ENCODE measurements around the gene KLB.

Gene KLB

DNA sequence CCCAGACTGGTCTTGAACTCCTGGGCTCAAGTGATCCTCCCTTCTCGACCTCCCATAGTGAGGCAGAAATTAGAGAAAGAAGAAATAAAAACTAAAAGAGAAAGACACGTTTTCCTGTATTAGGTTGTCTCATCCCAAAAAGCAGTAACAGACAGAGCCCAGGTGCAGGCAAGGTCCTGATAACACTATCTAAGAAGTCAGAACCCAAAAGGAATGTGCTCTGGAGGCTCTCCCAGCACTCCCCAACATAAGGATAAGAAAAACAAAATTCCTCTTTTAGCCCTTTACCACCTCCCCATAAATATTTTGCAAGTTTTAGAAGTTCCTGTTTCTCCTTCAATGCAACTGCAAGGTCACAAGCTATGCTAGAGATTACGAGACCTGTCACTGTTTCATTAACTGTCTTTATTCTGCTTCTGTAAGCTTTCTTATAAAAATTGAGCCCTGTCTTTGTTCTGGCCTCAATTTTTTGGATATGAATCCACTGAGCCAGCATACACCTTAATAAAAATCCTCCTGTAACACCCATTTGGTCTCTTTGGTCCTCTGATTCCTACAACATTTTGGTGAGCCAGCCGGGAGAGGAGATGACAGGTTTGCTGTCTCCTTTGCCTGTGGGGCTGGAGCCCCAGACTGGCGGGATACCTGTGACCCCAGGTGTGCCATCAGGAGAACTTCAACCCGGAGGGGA, 78.0 kb downstream of the KLB start:
- Histone ChIP-seq H3K9ac (ENCODE audit: low read depth, low read length) (no peak overlapping the region), H3K27ac (ENCODE audit: low read length) (no peak overlapping the region), H3K4me3 (ENCODE audit: low read depth in 1 of 2, low read length in 2 of 2) (no peak overlapping the region), H3K27me3 (ENCODE audit: insufficient read depth, low read length, poor library complexity) (no peaks in the 10 kb centered on the region), H3K36me3 (ENCODE audit: insufficient read depth, low read length) (no peaks in the 10 kb centered on the region), H4K20me1 (ENCODE audit: insufficient read depth, low read length) (no peaks in the 10 kb centered on the region), H3K9me3 (ENCODE audit: insufficient read depth, low read length, severe bottlenecking) (no peaks in the 10 kb centered on the region), H3K4me2 (ENCODE audit: insufficient read depth, low read length) (no peak overlapping the region), H3K4me1 (ENCODE audit: insufficient read depth, low read length) (no peaks in the 10 kb centered on the region), H2AFZ (ENCODE audit: low read depth, low read length) (no peak overlapping the region), H3K79me2 (ENCODE audit: insufficient read depth, low read length) (no peaks in the 10 kb centered on the region)
- TF ChIP-seq, protein P1, sequence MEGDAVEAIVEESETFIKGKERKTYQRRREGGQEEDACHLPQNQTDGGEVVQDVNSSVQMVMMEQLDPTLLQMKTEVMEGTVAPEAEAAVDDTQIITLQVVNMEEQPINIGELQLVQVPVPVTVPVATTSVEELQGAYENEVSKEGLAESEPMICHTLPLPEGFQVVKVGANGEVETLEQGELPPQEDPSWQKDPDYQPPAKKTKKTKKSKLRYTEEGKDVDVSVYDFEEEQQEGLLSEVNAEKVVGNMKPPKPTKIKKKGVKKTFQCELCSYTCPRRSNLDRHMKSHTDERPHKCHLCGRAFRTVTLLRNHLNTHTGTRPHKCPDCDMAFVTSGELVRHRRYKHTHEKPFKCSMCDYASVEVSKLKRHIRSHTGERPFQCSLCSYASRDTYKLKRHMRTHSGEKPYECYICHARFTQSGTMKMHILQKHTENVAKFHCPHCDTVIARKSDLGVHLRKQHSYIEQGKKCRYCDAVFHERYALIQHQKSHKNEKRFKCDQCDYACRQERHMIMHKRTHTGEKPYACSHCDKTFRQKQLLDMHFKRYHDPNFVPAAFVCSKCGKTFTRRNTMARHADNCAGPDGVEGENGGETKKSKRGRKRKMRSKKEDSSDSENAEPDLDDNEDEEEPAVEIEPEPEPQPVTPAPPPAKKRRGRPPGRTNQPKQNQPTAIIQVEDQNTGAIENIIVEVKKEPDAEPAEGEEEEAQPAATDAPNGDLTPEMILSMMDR (IDR thresholded peaks at IDR 0.05; ENCODE audit: borderline replicate concordance, extremely low read depth, low read length, poor library complexity, severe bottlenecking): no peak
- no peak for TF ChIP-seq EZH2 (IDR thresholded peaks at IDR 0.05; ENCODE audit: borderline replicate concordance, low read depth, low read length, severe bottlenecking)
- DNase-seq (no peak), ATAC-seq (ENCODE audit: insufficient read depth, low read depth) (no peak)

DNA sequence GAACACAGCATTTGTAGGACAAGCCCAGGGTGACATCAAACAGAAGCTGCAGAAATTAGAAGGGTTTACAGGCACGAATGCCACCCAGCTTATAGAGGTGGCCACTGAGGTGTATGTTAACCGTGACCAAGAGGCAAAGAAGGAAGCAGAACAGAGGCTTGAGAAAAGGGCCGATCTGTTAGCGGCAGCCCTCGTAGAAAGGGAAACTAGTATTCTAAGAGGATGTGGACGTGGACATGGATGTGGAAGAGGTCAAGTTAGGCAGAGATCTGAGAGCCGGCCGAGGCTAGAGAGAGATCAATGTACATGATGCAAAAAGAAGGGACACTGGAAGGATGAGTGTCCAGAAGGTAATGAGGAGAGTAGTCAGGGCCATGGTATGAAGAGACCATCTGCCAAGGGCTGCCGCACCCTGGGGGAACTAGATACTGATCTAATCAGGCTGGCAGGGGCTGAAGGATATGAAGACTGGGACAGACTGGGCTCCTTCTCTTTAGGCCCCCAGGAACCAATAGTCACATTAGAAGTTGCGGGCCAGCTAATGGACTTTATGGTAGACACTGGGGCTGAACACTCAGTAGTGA, 79.6 kb downstream of the KLB start:
- H3K9ac ChIP-seq (ENCODE audit: low read depth, low read length): no peak overlapping the region
- no peak overlapping the region for H3K4me2 ChIP-seq (ENCODE audit: insufficient read depth, low read length)
- TF ChIP-seq EZH2 (IDR thresholded peaks at IDR 0.05; ENCODE audit: borderline replicate concordance, low read depth, low read length, severe bottlenecking): no peak
- TF ChIP-seq, protein P1 (IDR thresholded peaks at IDR 0.05; ENCODE audit: borderline replicate concordance, extremely low read depth, low read length, poor library complexity, severe bottlenecking): no peak
- H3K9me3 ChIP-seq (ENCODE audit: insufficient read depth, low read length, severe bottlenecking): no peaks in the 10 kb centered on the region
- ATAC-seq (ENCODE audit: insufficient read depth, low read depth) (no peak), DNase-seq (no peak)
- H3K4me3 ChIP-seq (ENCODE audit: low read depth in 1 of 2, low read length in 2 of 2): no peak overlapping the region
- no peak overlapping the region for H2AFZ ChIP-seq (ENCODE audit: low read depth, low read length)
- H3K27ac ChIP-seq (ENCODE audit: low read length): no peak overlapping the region
- no peaks in the 10 kb centered on the region for H3K36me3 ChIP-seq (ENCODE audit: insufficient read depth, low read length)
- no peaks in the 10 kb centered on the region for H3K79me2 ChIP-seq (ENCODE audit: insufficient read depth, low read length)
- H3K4me1 ChIP-seq (ENCODE audit: insufficient read depth, low read length): no peaks in the 10 kb centered on the region
- H3K27me3 ChIP-seq (ENCODE audit: insufficient read depth, low read length, poor library complexity): no peaks in the 10 kb centered on the region
- H4K20me1 ChIP-seq (ENCODE audit: insufficient read depth, low read length): no peaks in the 10 kb centered on the region

DNA sequence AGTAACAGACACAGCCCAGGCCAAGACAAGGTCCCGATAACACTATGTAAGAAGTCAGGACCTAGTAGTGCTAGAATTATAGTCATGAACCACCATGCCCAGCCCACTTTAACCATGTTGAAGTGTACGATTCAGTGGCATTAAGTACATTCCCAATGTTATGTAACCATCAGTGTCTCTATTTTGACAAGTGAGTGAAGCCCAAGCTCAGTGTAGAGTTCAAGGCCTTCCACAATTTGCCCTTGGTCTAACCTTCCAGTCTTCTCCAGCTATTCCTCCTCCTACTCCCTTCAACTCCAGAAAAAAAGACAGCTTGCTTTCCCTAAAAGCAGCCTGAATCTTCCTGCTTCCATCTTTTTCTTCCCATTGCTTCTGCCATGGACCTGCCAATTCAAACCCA, 83.6 kb downstream of the KLB start:
- Histone ChIP-seq H3K36me3 (ENCODE audit: insufficient read depth, low read length) (no peaks in the 10 kb centered on the region), H3K9me3 (ENCODE audit: insufficient read depth, low read length, severe bottlenecking) (no peaks in the 10 kb centered on the region), H3K4me2 (ENCODE audit: insufficient read depth, low read length) (no peak overlapping the region), H3K79me2 (ENCODE audit: insufficient read depth, low read length) (no peaks in the 10 kb centered on the region), H3K4me3 (ENCODE audit: low read depth in 1 of 2, low read length in 2 of 2) (no peak overlapping the region), H2AFZ (ENCODE audit: low read depth, low read length) (no peak overlapping the region), H3K27me3 (ENCODE audit: insufficient read depth, low read length, poor library complexity) (no peaks in the 10 kb centered on the region), H3K4me1 (ENCODE audit: insufficient read depth, low read length) (no peaks in the 10 kb centered on the region), H3K9ac (ENCODE audit: low read depth, low read length) (no peak overlapping the region), H3K27ac (ENCODE audit: low read length) (no peak overlapping the region), H4K20me1 (ENCODE audit: insufficient read depth, low read length) (no peaks in the 10 kb centered on the region)
- ATAC-seq (ENCODE audit: insufficient read depth, low read depth) (no peak), DNase-seq (no peak)
- TF ChIP-seq, protein P1 (IDR thresholded peaks at IDR 0.05; ENCODE audit: borderline replicate concordance, extremely low read depth, low read length, poor library complexity, severe bottlenecking): no peak
- no peak for TF ChIP-seq EZH2 (IDR thresholded peaks at IDR 0.05; ENCODE audit: borderline replicate concordance, low read depth, low read length, severe bottlenecking)

Measured in DND-41 (cell line).